GM12878 (cell line): Measurements from ENCODE around the gene TNK1. TPM values are rescaled to one million over a fixed set of nuclear protein-coding genes. Genes with fewer than 3 reads are reported as not detected.

Experiments used
- CEBPZ ChIP-seq: fragments of 150-350 bp; IDR thresholded peaks from 2 replicates; pipeline ENCODE4 v1.6.1; 2016; ENCODE audit warnings: low read depth, low read length
- CUX1 ChIP-seq: IDR thresholded peaks from 2 replicates; pipeline ENCODE4 v1.6.1; 2012; ENCODE audit warnings: improper control_type of control experiment, low read depth, low read length; ENCODE audit not compliant: insufficient replicate concordance
- HDAC6 ChIP-seq: fragments of 200-600 bp; sonication (generic); IDR thresholded peaks from one replicate; pipeline ENCODE4 v1.8.0; 2017; ENCODE audit warnings: antibody characterized with exemption; ENCODE audit not compliant: unreplicated experiment
- RCOR1 ChIP-seq: conservative IDR thresholded peaks from 2 replicates; pipeline ENCODE4 v1.6.1; 2012; ENCODE audit warnings: low read depth, low read length, improper control_type of control experiment
- REST ChIP-seq: IDR thresholded peaks from 2 replicates; pipeline ENCODE4 v1.6.1; 2012; ENCODE audit warnings: mild to moderate bottlenecking, low read depth, low read length
- SPI1 ChIP-seq: IDR thresholded peaks from 2 replicates; pipeline ENCODE4 v1.6.1; 2011; ENCODE audit warnings: low read depth, mild to moderate bottlenecking, low read length, moderate library complexity, borderline replicate concordance; ENCODE audit not compliant: insufficient read depth
- USF2 ChIP-seq: IDR thresholded peaks from 2 replicates; pipeline ENCODE4 v1.6.1; 2011; ENCODE audit warnings: low read depth, low read length, improper control_type of control experiment, borderline replicate concordance
- ZNF207 ChIP-seq: fragments of 450-650 bp; IDR thresholded peaks from 2 replicates; pipeline ENCODE4 v1.6.1; 2014; ENCODE audit warnings: antibody characterized with exemption, mild to moderate bottlenecking, borderline replicate concordance
- polyA plus RNA-seq, 11 experiments: library from polyadenylated mRNA; depleted of rRNA in 4 of 11; unstranded in 6 of 11; stranded (reverse) in 5 of 11; fragments of >200 nt; fragmentation: Nextera tagmentation in 4 of 11; fragmentation: Illumina TruSeq in 1 of 11; extraction: Ambion mirVana in 4 of 11; extraction: Trizol in 1 of 11; gene quantifications; 1 replicate in 1 of 11; 2 replicates in 10 of 11; pipeline versions ENCODE4 v1.2.1 to v1.2.3, GENCODE V29; 2011 to 2016; ENCODE audit warnings: inconsistent platforms in 2 of 11, missing spikeins in 2 of 11, low read depth in 1 of 11
- total RNA-seq, 4 experiments: library from RNA; depleted of rRNA in 3 of 4; stranded (reverse); fragments of >200 nt in 3 of 4; fragmentation: Illumina TruSeq in 1 of 4; extraction: Trizol in 1 of 4; gene quantifications; 2 replicates each; pipeline versions ENCODE4 v1.2.1 to v1.2.3, GENCODE V29; 2013 to 2021

The TNK1 gene
- total and polyA plus RNA-seq, 10 of the 15 experiments (the other 5 are each of a cell fraction or from before 2014, with no cell fraction given), result 0.06 to 2.5 (median 0.70) TPM

GRCh38 chr17:7392696-7393612 lies 12.1 kb downstream of the TNK1 start (continued):
- TF ChIP-seq REST (no peak), RCOR1 (no peak), CUX1 (no peak), ZNF207 (no peak), CEBPZ (no peak), HDAC6 (no peak), USF2 (no peak), SPI1 (no peak)
